ENCODE results near the gene C11orf21. TPM values are rescaled to one million over a fixed set of nuclear protein-coding genes. Genes with fewer than 3 reads are reported as not detected.

C11orf21 gene
- total and polyA plus RNA-seq, 10 of the 15 experiments (the other 5 are each of a cell fraction or from before 2014, with no cell fraction given), result 0.04 to 0.26 (median 0.11) TPM; not detected in 7

DNA sequence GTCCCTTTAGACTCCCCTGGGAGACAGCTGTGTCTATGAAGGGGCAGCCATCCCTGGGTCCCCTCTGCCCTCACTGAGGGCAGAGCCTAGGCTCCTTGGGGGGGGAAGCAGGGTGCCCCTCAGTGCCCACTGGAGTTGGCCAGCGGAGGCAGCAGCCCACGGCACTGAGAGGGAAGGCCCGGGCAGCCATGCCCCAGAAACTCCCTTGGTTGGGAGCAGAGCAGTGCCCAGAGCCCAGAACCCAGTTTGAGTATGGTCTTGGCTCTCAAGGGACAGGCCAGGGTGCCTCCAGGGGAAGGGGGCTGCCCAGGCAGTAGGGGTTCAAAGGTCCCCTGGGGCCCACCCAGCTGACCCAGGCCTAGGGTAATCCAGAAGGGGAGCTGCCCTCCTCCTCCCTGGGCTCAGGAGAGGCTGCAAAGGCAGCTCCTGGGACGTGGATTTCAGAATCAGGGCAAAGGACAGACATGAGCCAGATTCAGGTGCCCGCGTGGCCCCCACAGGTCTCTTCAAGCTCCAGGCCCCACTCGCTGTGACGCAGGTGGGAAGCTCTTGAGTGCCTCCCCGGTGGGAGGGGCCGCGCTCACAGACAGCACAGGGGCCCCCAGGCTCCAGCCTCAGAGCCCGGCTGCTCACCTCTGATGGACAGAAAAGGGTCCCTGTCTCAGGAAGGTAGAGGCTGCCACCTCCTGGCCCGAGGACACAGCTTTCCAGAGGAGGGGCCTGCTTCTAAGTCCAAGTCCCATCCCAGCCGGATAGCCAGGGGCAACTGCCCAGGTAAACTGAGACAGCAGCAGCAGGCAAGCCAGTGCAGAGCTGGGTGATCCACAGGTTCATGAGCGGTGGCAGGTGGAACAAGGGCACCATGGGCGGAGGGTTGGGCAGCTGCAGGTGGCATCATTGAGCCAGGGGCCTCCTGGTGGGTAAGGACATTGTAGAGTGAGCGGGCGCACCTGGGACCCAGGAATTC is 2.6 kb downstream of the C11orf21 start:
- RAD21 ChIA-PET (ENCODE audit: unreplicated experiment), result no interaction called here
- H3K4me3 ChIP-seq, result no peak overlapping the region
- no peak overlapping the region for H3K27ac ChIP-seq (ENCODE audit: control insufficient read depth, insufficient read depth)
- BruUV-seq (replicated peaks), result no TSS peak
- SMC1A ChIA-PET (ENCODE audit: uncharacterized antibody, unreplicated experiment), result interaction anchor here (0.5 kb wide), 1 partner anchor 147 kb away, joined by 3 read pairs; no protein-coding TSS in a partner anchor
- intact Hi-C loops (cut with micrococcal nuclease; ENCODE audit: unreplicated experiment), result loop anchor here (5.0 kb wide), 1 partner anchor 102 kb away; no protein-coding TSS in a partner anchor
- TF ChIP-seq, protein P1, sequence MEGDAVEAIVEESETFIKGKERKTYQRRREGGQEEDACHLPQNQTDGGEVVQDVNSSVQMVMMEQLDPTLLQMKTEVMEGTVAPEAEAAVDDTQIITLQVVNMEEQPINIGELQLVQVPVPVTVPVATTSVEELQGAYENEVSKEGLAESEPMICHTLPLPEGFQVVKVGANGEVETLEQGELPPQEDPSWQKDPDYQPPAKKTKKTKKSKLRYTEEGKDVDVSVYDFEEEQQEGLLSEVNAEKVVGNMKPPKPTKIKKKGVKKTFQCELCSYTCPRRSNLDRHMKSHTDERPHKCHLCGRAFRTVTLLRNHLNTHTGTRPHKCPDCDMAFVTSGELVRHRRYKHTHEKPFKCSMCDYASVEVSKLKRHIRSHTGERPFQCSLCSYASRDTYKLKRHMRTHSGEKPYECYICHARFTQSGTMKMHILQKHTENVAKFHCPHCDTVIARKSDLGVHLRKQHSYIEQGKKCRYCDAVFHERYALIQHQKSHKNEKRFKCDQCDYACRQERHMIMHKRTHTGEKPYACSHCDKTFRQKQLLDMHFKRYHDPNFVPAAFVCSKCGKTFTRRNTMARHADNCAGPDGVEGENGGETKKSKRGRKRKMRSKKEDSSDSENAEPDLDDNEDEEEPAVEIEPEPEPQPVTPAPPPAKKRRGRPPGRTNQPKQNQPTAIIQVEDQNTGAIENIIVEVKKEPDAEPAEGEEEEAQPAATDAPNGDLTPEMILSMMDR (IDR thresholded peaks at IDR 0.05 in 2 of 3, conservative IDR thresholded peaks at IDR 0.05 in 1 of 3; ENCODE audit: control insufficient read depth in 2 of 3, extremely low read depth in 1 of 3, insufficient read depth in 1 of 3, low read depth in 3 of 3, low read length in 3 of 3), result peak; percentile 17 to 26 (median 25); a peak in 3 of 6 replicates
- TF ChIP-seq MTA2 (IDR thresholded peaks at IDR 0.05; ENCODE audit: low read depth), result no peak
- no peak for TF ChIP-seq NFYA (IDR thresholded peaks at IDR 0.05; ENCODE audit: borderline replicate concordance, low read depth, low read length)
- TF ChIP-seq MEF2A (IDR thresholded peaks at IDR 0.05; ENCODE audit: insufficient read depth, low read depth, low read length), result no peak
- no peak for TF ChIP-seq PBX3 (IDR thresholded peaks at IDR 0.05; ENCODE audit: insufficient replicate concordance, low read depth, low read length)
- peak; percentile 32; the same call in 1 of the 2 replicates for TF ChIP-seq SMC3 (IDR thresholded peaks at IDR 0.05; ENCODE audit: borderline replicate concordance, low read length)
- TF ChIP-seq SMARCA5 (IDR thresholded peaks at IDR 0.05), result no peak
- TF ChIP-seq HDGF (IDR thresholded peaks at IDR 0.05), result no peak
- no peak for TF ChIP-seq NFYB (IDR thresholded peaks at IDR 0.05; ENCODE audit: insufficient read depth, low read depth, low read length)
- TF ChIP-seq NKRF (conservative IDR thresholded peaks at IDR 0.05), result no peak
- TF ChIP-seq, protein P2, sequence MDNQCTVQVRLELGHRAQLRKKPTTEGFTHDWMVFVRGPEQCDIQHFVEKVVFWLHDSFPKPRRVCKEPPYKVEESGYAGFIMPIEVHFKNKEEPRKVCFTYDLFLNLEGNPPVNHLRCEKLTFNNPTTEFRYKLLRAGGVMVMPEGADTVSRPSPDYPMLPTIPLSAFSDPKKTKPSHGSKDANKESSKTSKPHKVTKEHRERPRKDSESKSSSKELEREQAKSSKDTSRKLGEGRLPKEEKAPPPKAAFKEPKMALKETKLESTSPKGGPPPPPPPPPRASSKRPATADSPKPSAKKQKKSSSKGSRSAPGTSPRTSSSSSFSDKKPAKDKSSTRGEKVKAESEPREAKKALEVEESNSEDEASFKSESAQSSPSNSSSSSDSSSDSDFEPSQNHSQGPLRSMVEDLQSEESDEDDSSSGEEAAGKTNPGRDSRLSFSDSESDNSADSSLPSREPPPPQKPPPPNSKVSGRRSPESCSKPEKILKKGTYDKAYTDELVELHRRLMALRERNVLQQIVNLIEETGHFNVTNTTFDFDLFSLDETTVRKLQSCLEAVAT (IDR thresholded peaks at IDR 0.05), result no peak
- TF ChIP-seq CREB1 (IDR thresholded peaks at IDR 0.05; ENCODE audit: low read depth), result no peak
- TF ChIP-seq CHD1 (IDR thresholded peaks at IDR 0.05; ENCODE audit: low read depth, low read length), result no peak
- TF ChIP-seq RAD21 (IDR thresholded peaks at IDR 0.05; ENCODE audit: insufficient read depth, low read depth, low read length), result 0 out of 2 replicates have a peak, but pooled peaks have one; percentile 27
- TF ChIP-seq ZNF207 (IDR thresholded peaks at IDR 0.05; ENCODE audit: borderline replicate concordance), result no peak
- TF ChIP-seq JUNB (IDR thresholded peaks at IDR 0.05), result no peak
- H3K36me3 ChIP-seq (ENCODE audit: control insufficient read depth in 2 of 2, insufficient read depth in 2 of 2, low read length in 1 of 2), result no peaks in the 10 kb centered on the region
- no peaks in the 10 kb centered on the region for H4K20me1 ChIP-seq (ENCODE audit: control insufficient read depth, insufficient read depth)
- no peaks in the 10 kb centered on the region for H3K9me3 ChIP-seq (replicated peaks; ENCODE audit: control insufficient read depth, insufficient read depth, low read length)
- no peak overlapping the region for H3K4me2 ChIP-seq (ENCODE audit: control insufficient read depth, insufficient read depth)
- no peak for DNase-seq (ENCODE audit: low read depth, low spot score)
- no peaks in the 10 kb centered on the region for H3K79me2 ChIP-seq (ENCODE audit: control insufficient read depth, insufficient read depth, low read length)
- H3K27me3 ChIP-seq (replicated peaks in 1 of 2; ENCODE audit: control insufficient read depth in 2 of 2, insufficient read depth in 2 of 2, low read length in 1 of 2), result no peaks in the 10 kb centered on the region; a peak in 2 of 4 replicates
- POLR2A ChIA-PET, result no interaction called here
- H3K4me1 ChIP-seq (ENCODE audit: control insufficient read depth, insufficient read depth, low read length), result no peaks in the 10 kb centered on the region
- FAIRE-seq, result no peak
- in situ Hi-C loops (cut with MboI), result no loop called here
- CTCF ChIA-PET, result interaction anchor here (11.0 kb wide), 1 partner anchor 121 kb away, joined by 271 read pairs; no protein-coding TSS in a partner anchor
- H2AFZ ChIP-seq (ENCODE audit: control insufficient read depth, low read depth, low read length), result no peak overlapping the region
- WGBS (ENCODE audit: insufficient coverage, insufficient replicate concordance, low lambda C conversion rate, missing lambda C conversion rate), result 45% methylated on average over 16 of the region's 18 CpGs
- 0 out of 3 replicates have a peak, but pooled peaks have one; percentile 28 for ATAC-seq
- H3K9ac ChIP-seq (ENCODE audit: control insufficient read depth, insufficient read depth, low read length), result no peak overlapping the region
